ENCODE data around the gene PEA15. TPM values are rescaled to one million over a fixed set of nuclear protein-coding genes. Genes with fewer than 3 reads are reported as not detected.
A peak's percentile ranks its signal among the peaks of the same experiment; 100 is the strongest.

PEA15 gene
- total RNA-seq, 1 donor from 2014 or later = 132 TPM

- no peak for ATAC-seq
- H3K4me3 ChIP-seq = no peak overlapping the region
- peaks cover 22% of the 10 kb centered on the region for H3K4me1 ChIP-seq
These were observed 11.1 kb downstream of the PEA15 start for GRCh38 chr1:160216301-160216700.

GRCh38 chr1:160217481-160218051 is 12.4 kb downstream of the PEA15 start:
- no peak for DNase-seq
- Histone ChIP-seq H3K4me3 (no peak overlapping the region), H3K9me3 (no peaks in the 10 kb centered on the region), H3K27ac (peak overlapping the region; percentile 41), H3K27me3 (ENCODE audit: low read depth) (no peaks in the 10 kb centered on the region), H3K36me3 (peaks cover 100% of the 10 kb centered on the region), H3K4me1 (peaks cover 22% of the 10 kb centered on the region)
- intact Hi-C loops (cut with DNase I) = no loop called here
- no peak for TF ChIP-seq CTCF (IDR thresholded peaks at IDR 0.05)
- ATAC-seq = peak in 1 of 2 donors; percentile 31

More at GRCh38 chr1:160216301-160216700, 11.1 kb downstream of the PEA15 start:
- Histone ChIP-seq H3K36me3 (peaks cover 100% of the 10 kb centered on the region), H3K9me3 (no peaks in the 10 kb centered on the region), H3K27ac (no peak overlapping the region), H3K27me3 (ENCODE audit: low read depth) (no peaks in the 10 kb centered on the region)
- intact Hi-C loops (cut with DNase I) = no loop called here
- DNase-seq = no peak
- no peak for TF ChIP-seq CTCF (IDR thresholded peaks at IDR 0.05)

- intact Hi-C loops (cut with DNase I) = no loop called here
These were observed 14.1 kb downstream of the PEA15 start for GRCh38 chr1:160219062-160219929.

GRCh38 chr1:160220301-160220700 is 15.1 kb downstream of the PEA15 start:
- Histone ChIP-seq H3K36me3 (peaks cover 100% of the 10 kb centered on the region), H3K27me3 (ENCODE audit: low read depth) (no peaks in the 10 kb centered on the region), H3K27ac (no peak overlapping the region), H3K4me3 (no peak overlapping the region), H3K4me1 (peaks cover 22% of the 10 kb centered on the region), H3K9me3 (no peaks in the 10 kb centered on the region)
- no peak for DNase-seq
- intact Hi-C loops (cut with DNase I) = no loop called here
- TF ChIP-seq CTCF (IDR thresholded peaks at IDR 0.05) = no peak
- no peak for ATAC-seq

More at GRCh38 chr1:160219062-160219929, 14.1 kb downstream of the PEA15 start:
- DNase-seq (no peak), ATAC-seq (peak; percentile 60 to 61)
- no peak overlapping the region for H3K4me3 ChIP-seq
- H3K36me3 ChIP-seq = peaks cover 100% of the 10 kb centered on the region
- no peak overlapping the region for H3K27ac ChIP-seq
- H3K9me3 ChIP-seq = no peaks in the 10 kb centered on the region
- peaks cover 22% of the 10 kb centered on the region for H3K4me1 ChIP-seq
- H3K27me3 ChIP-seq (ENCODE audit: low read depth) = no peaks in the 10 kb centered on the region
- TF ChIP-seq CTCF (IDR thresholded peaks at IDR 0.05) = peak; percentile 55

GRCh38 chr1:160221089-160221488 is 15.9 kb downstream of the PEA15 start:
- Histone ChIP-seq H3K9me3 (no peaks in the 10 kb centered on the region), H3K27me3 (ENCODE audit: low read depth) (no peaks in the 10 kb centered on the region), H3K27ac (no peak overlapping the region), H3K4me3 (no peak overlapping the region), H3K4me1 (peaks cover 22% of the 10 kb centered on the region), H3K36me3 (peaks cover 100% of the 10 kb centered on the region)
- DNase-seq (no peak), ATAC-seq (peak in 1 of 2 donors; percentile 10)
- intact Hi-C loops (cut with DNase I) = no loop called here
- no peak for TF ChIP-seq CTCF (IDR thresholded peaks at IDR 0.05)
